Osteocyte (in vitro differentiated cells): Measurements from ENCODE around the gene SH2D4B. TPM values are rescaled to one million over a fixed set of nuclear protein-coding genes. Genes with fewer than 3 reads are reported as not detected.

Experiments used
- DNase-seq: peaks from one replicate; pipeline ENCODE4 v3.0.0; 2021; ENCODE audit warnings: mixed read lengths; ENCODE audit not compliant: unreplicated experiment; ENCODE audit errors: extremely low spot score
- H3K27ac Mint-ChIP-seq: one replicate; pipeline ENCODE4 v1.8.0; 2021; ENCODE audit warnings: mild to moderate bottlenecking, mixed read lengths; ENCODE audit not compliant: unreplicated experiment
- H3K27me3 Mint-ChIP-seq: one replicate; pipeline ENCODE4 v1.8.0; 2021; ENCODE audit warnings: mixed read lengths; ENCODE audit not compliant: unreplicated experiment
- H3K36me3 Mint-ChIP-seq: one replicate; pipeline ENCODE4 v1.8.0; 2021; ENCODE audit warnings: mixed read lengths; ENCODE audit not compliant: unreplicated experiment
- H3K4me1 Mint-ChIP-seq: one replicate; pipeline ENCODE4 v1.8.0; 2021; ENCODE audit warnings: mixed read lengths; ENCODE audit not compliant: unreplicated experiment
- H3K4me3 Mint-ChIP-seq: one replicate; pipeline ENCODE4 v1.8.0; 2021; ENCODE audit warnings: mild to moderate bottlenecking, moderate library complexity, mixed read lengths; ENCODE audit not compliant: unreplicated experiment
- H3K9me3 Mint-ChIP-seq: one replicate; pipeline ENCODE4 v1.8.0; 2021; ENCODE audit warnings: mixed read lengths; ENCODE audit not compliant: unreplicated experiment
- CTCF ChIP-seq: fragments of 200-600 bp; sonication (generic); IDR thresholded peaks from 2 replicates; pipeline ENCODE4 v1.5.0; 2021; ENCODE audit warnings: antibody characterized with exemption, mild to moderate bottlenecking, moderate library complexity
- total RNA-seq: library from RNA; stranded (reverse); gene quantifications from 2 replicates; pipeline ENCODE4 v1.2.1, GENCODE V29; 2021

Gene SH2D4B
- total RNA-seq, 1 donor from 2014 or later: not detected

DNA sequence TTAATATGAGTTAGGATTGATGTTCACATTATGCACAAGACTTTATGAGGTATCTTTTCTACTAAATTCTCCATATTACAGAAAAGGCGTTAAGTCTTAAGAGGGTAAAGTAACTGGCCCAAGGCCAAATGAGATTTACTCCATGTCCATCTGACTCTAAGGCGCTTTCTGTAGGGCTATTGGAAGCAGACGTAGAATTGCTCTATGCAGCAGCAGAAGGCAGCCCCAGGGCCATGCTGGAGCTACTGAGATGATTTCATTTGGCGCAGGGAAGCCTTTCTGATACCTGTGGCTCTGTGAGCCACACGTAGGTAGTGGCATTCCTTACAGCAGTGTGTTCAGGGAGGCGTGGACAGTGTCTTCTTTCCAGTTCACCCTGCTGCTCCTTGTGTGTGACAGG, 133.1 kb downstream of the SH2D4B start:
- no peak overlapping the region for H3K4me3 Mint-ChIP-seq
- no peak overlapping the region for H3K27ac Mint-ChIP-seq
- TF ChIP-seq CTCF: no peak
- no peaks in the 10 kb centered on the region for H3K4me1 Mint-ChIP-seq
- H3K27me3 Mint-ChIP-seq: no peaks in the 10 kb centered on the region
- H3K36me3 Mint-ChIP-seq: no peaks in the 10 kb centered on the region
- H3K9me3 Mint-ChIP-seq: no peaks in the 10 kb centered on the region
- DNase-seq: no peak

DNA sequence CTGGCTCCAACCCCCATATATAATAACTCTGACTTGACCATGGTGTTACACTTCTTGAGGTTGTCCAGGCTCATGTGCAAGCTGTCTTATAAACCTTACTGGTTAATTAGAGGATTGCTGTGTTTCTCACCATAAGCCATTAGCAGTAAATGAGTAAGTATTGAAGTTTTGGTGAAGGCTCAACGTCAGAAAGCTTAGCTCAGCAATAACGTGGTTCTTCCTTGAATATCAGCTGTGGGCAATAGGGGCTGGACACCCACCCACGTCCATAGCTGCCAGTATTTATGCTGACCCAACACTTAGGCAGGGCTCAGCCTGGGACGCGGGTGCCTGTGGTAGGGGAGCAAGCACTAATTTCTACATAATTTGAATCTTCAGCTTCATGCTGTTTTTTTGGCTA, 134.1 kb downstream of the SH2D4B start:
- Mint-ChIP-seq H3K27ac (no peak overlapping the region), H3K4me3 (no peak overlapping the region)
- no peak for TF ChIP-seq CTCF

DNA sequence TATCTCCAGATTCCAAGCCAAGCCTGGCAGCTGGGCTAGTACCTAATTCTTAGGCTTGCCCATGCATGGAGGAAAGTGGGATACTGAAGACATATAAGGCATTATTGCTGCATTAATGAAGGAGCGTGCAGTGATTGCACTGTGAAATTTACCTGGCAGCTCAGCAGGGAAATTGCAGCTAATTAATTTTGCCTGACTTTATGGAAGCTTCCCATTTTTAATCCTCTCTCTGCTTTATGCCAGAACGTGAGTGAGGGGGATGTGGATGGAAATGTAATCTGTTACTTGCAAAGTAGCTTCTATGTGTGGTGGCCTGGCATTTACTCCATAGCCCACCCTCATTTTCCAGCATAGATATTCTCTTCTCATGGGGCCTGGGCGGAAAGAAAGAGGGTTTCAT, 134.9 kb downstream of the SH2D4B start:
- Mint-ChIP-seq H3K9me3 (peaks cover 9% of the 10 kb centered on the region), H3K4me3 (no peak overlapping the region), H3K27me3 (no peaks in the 10 kb centered on the region), H3K36me3 (no peaks in the 10 kb centered on the region), H3K27ac (no peak overlapping the region), H3K4me1 (no peaks in the 10 kb centered on the region)
- no peak for TF ChIP-seq CTCF
- no peak for DNase-seq

More for the DNA sequence above, 134.1 kb downstream of the SH2D4B start:
- Mint-ChIP-seq H3K36me3 (no peaks in the 10 kb centered on the region), H3K27me3 (no peaks in the 10 kb centered on the region), H3K9me3 (peaks cover 7% of the 10 kb centered on the region), H3K4me1 (no peaks in the 10 kb centered on the region)
- no peak for DNase-seq

DNA sequence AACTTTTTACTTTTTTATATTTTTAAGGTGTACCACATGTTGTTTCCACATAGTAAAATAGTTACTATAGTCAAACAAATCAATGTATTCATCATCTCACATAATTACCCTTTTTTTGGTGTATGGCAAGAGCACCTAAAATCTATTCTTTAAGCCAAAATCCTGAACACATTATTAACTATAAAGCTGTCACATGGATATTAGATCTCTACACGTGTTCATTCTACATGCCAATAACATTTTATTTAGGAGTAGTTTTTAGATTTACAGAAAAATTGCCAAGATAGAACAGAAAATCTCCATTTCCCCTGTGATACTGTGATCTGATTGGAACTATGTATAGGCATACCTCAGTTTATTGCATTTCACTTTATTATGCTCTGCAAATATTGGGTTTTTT, 137.1 kb downstream of the SH2D4B start:
- Mint-ChIP-seq H3K27me3 (no peaks in the 10 kb centered on the region), H3K9me3 (peaks cover 9% of the 10 kb centered on the region), H3K27ac (no peak overlapping the region), H3K36me3 (no peaks in the 10 kb centered on the region), H3K4me1 (no peaks in the 10 kb centered on the region), H3K4me3 (no peak overlapping the region)
- TF ChIP-seq CTCF: no peak
- DNase-seq: no peak

GRCh38 chr10:80681142-80681541, 143.4 kb downstream of the SH2D4B start:
- peaks cover 9% of the 10 kb centered on the region for H3K9me3 Mint-ChIP-seq
- H3K36me3 Mint-ChIP-seq: no peaks in the 10 kb centered on the region
- peaks cover 3% of the 10 kb centered on the region for H3K27me3 Mint-ChIP-seq
- no peak for TF ChIP-seq CTCF
- H3K4me3 Mint-ChIP-seq: no peak overlapping the region
- DNase-seq: no peak
- H3K27ac Mint-ChIP-seq: no peak overlapping the region
- no peaks in the 10 kb centered on the region for H3K4me1 Mint-ChIP-seq
